ENCODE measurements around the gene RBM24.
A peak's percentile ranks its signal among the peaks of the same experiment; 100 is the strongest.

RBM24 gene

DNA sequence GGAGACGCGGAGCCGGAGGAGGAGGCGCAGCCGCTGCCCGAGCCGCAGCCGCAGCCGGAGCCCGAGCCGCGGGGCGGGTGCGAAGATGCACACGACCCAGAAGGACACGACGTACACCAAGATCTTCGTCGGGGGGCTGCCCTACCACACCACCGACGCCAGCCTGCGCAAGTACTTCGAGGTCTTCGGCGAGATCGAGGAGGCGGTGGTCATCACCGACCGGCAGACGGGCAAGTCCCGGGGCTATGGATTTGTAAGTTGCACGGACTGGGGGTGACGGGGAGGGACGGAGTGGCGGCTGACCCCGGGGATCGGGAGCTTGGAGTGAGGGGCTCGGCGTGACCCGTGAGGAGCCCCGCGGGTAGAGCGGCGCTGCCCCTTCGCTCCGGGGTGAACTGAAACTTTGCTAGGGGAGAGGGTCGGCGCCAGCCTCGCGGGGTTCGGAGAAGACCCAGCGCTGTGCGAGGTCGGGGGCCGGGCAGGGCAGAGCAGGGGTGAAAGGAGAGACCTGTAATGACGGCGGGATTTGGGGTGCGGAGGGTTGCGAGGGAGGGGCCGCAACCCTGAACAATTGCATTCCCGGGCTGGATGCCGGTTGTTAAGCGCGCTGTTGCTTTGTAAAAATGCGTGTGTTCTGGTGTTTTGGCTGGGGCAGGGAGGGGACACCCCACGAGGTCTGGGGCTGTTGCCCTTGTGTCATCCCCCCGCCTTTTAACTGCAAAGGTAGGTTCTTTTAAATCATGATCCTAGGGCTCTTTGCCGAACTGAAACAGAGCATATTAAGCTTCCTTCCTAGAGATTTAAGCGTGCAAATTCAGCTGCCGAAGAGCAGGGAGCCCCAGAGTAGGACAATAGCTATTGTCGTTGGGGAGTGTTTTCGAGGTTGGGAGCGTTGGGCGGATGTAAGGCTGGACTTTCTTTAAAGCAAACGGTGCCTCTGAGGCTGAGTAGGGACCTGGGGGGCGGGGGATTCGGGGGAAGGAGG, 628 bp downstream of the RBM24 start:
- TF ChIP-seq, protein P1, sequence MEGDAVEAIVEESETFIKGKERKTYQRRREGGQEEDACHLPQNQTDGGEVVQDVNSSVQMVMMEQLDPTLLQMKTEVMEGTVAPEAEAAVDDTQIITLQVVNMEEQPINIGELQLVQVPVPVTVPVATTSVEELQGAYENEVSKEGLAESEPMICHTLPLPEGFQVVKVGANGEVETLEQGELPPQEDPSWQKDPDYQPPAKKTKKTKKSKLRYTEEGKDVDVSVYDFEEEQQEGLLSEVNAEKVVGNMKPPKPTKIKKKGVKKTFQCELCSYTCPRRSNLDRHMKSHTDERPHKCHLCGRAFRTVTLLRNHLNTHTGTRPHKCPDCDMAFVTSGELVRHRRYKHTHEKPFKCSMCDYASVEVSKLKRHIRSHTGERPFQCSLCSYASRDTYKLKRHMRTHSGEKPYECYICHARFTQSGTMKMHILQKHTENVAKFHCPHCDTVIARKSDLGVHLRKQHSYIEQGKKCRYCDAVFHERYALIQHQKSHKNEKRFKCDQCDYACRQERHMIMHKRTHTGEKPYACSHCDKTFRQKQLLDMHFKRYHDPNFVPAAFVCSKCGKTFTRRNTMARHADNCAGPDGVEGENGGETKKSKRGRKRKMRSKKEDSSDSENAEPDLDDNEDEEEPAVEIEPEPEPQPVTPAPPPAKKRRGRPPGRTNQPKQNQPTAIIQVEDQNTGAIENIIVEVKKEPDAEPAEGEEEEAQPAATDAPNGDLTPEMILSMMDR (IDR thresholded peaks at IDR 0.05; ENCODE audit: extremely low read depth, insufficient read depth, missing control alignments) = no peak
- in situ Hi-C loops (cut with MboI; ENCODE audit: low pct_unique_long_range_greater_than_20kb, low sequenced_read_pairs, unreplicated experiment) = no loop called here
- peak; percentile 13 for DNase-seq (ENCODE audit: low spot score)

DNA sequence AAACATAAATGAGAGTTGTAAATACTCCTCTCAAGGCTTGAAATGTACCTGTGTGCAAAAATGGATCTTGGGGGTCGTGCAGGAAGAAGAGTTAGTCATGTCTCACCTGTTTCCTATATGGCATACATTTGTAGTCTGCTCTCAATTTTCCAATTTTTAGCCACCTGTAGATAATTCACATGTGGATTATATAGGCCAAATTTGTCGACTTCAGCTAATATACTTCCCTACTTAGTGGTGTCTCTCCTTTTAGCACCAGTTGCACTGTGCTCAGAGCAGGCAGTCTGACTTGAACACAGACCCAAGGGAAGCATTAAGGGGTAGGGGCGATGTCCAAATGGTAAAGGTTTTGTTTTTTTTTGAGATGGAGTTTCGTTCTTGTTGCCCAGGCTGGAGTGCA, 1.9 kb downstream of the RBM24 start:
- no peak for DNase-seq (ENCODE audit: low spot score)
- in situ Hi-C loops (cut with MboI; ENCODE audit: low pct_unique_long_range_greater_than_20kb, low sequenced_read_pairs, unreplicated experiment) = no loop called here
- TF ChIP-seq, protein P1 (IDR thresholded peaks at IDR 0.05; ENCODE audit: extremely low read depth, insufficient read depth, missing control alignments) = no peak

DNA sequence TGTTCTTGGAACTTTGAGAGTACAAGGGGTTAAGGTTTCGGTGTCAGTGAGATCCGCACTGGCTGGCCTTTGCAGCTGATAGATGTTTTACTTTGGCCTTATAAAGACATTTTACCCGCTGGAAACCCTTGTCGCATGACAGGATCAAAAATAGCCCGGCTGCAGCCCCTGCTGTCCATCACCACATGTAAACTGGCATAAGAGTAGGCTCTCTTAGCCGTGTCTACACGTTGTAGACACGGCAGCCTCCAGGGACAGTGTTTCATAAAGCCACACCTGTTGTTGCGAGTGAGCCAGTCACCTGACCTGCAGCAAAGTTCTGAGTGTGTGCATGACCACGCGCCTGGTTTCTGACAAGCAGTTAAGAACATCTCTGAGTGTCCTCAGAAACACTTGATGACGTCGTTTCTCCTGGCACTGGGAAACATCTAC, 8.5 kb downstream of the RBM24 start:
- TF ChIP-seq, protein P1 (IDR thresholded peaks at IDR 0.05; ENCODE audit: extremely low read depth, insufficient read depth, missing control alignments) = no peak
- DNase-seq (ENCODE audit: low spot score) = no peak
- in situ Hi-C loops (cut with MboI; ENCODE audit: low pct_unique_long_range_greater_than_20kb, low sequenced_read_pairs, unreplicated experiment) = no loop called here

DNA sequence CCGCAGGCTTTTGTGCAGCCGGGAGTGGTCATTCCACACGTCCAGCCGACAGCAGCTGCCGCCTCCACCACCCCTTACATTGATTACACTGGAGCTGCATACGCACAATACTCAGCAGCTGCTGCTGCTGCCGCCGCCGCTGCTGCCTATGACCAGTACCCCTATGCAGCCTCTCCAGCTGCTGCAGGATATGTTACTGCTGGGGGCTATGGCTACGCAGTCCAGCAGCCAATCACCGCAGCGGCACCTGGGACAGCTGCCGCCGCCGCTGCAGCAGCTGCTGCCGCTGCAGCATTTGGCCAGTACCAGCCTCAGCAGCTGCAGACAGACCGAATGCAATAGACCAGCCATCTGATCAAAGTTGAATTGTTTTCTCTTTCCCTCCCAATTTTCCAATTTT, 10.6 kb downstream of the RBM24 start:
- in situ Hi-C loops (cut with MboI; ENCODE audit: low pct_unique_long_range_greater_than_20kb, low sequenced_read_pairs, unreplicated experiment) = no loop called here
- no peak for DNase-seq (ENCODE audit: low spot score)
- TF ChIP-seq, protein P1 (IDR thresholded peaks at IDR 0.05; ENCODE audit: extremely low read depth, insufficient read depth, missing control alignments) = no peak

DNA sequence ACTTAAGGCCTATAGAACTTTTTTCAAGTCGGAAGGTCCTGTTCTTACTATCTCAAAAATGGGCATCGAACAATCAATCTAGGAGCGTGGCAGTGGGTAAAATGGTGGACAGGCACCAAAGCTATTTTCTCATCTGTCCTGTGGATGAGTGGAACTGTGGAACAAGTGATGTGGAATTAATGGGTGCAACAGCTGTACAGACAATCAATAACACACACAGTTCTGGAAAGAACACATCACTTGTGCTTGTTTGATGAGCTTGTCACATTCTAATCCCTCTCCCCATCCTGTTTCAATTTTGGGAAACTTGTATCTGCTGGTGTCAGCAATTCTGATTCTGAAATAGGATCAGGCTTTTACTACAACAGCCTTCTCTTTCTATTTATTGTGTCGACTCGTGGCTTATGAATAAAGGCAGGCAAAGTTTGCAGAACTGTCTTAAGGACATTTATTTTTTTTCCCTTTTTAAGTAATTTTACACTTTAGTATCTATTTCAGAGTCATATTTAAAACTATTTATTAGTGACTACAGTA, 11.5 kb downstream of the RBM24 start:
- no peak for DNase-seq (ENCODE audit: low spot score)
- in situ Hi-C loops (cut with MboI; ENCODE audit: low pct_unique_long_range_greater_than_20kb, low sequenced_read_pairs, unreplicated experiment) = no loop called here
- TF ChIP-seq, protein P1 (IDR thresholded peaks at IDR 0.05; ENCODE audit: extremely low read depth, insufficient read depth, missing control alignments) = no peak

DNA sequence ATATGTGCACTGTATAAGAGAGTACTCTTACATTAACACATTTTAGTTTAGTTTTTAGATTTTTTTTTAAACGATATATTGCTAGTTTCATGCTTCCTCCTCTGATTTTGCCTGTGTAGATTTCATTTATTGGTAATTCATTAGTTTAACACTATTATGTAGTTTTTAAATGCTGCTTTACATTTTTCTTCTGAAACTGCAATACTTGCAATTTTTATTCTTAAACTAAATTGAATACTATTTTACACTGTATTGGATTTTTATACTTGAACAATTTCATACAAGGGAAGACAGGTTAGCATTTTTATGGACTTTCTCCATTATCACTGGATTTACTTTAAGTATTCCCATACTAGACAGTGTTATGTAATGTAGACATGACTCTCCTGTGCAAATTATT, 12.2 kb downstream of the RBM24 start:
- TF ChIP-seq, protein P1 (IDR thresholded peaks at IDR 0.05; ENCODE audit: extremely low read depth, insufficient read depth, missing control alignments) = no peak
- no peak for DNase-seq (ENCODE audit: low spot score)
- in situ Hi-C loops (cut with MboI; ENCODE audit: low pct_unique_long_range_greater_than_20kb, low sequenced_read_pairs, unreplicated experiment) = no loop called here
